ENCODE data around the gene CHD9.
"Not testable (repeated sequence)": the region's sequence is repeated elsewhere in the genome, so short reads cannot be mapped to it uniquely, and the experiment has no call there.

CHD9 gene

GRCh38 chr16:53075461-53075860, 20.7 kb downstream of the CHD9 start:
- not testable (repeated sequence) for DNase-seq (ENCODE audit: low read depth in 2 of 2)

GRCh38 chr16:53078247-53078646, 23.5 kb downstream of the CHD9 start:
- DNase-seq (ENCODE audit: low read depth in 2 of 2), result no peak

- no peak for DNase-seq (ENCODE audit: low read depth in 2 of 2)
These were observed 24.1 kb downstream of the CHD9 start for GRCh38 chr16:53078765-53079485.

- no peak for DNase-seq (ENCODE audit: low read depth in 2 of 2)
These were observed 25.7 kb downstream of the CHD9 start for GRCh38 chr16:53080345-53081031.

- DNase-seq (ENCODE audit: low read depth in 2 of 2), result no peak
These were observed 26.2 kb downstream of the CHD9 start for GRCh38 chr16:53081032-53081424.

GRCh38 chr16:53081686-53082407, 27.1 kb downstream of the CHD9 start:
- DNase-seq (ENCODE audit: low read depth in 2 of 2), result no peak

GRCh38 chr16:53082509-53082908, 27.7 kb downstream of the CHD9 start:
- DNase-seq (ENCODE audit: low read depth in 2 of 2), result no peak

GRCh38 chr16:53083119-53083518, 28.3 kb downstream of the CHD9 start:
- no peak for DNase-seq (ENCODE audit: low read depth in 2 of 2)

- no peak for DNase-seq (ENCODE audit: low read depth in 2 of 2)
These were observed 29.4 kb downstream of the CHD9 start for GRCh38 chr16:53084141-53084541.

GRCh38 chr16:53084746-53085334, 30.0 kb downstream of the CHD9 start:
- no peak for DNase-seq (ENCODE audit: low read depth in 2 of 2)

GRCh38 chr16:53085369-53085843, 30.6 kb downstream of the CHD9 start:
- no peak for DNase-seq (ENCODE audit: low read depth in 2 of 2)

GRCh38 chr16:53085931-53086421, 31.2 kb downstream of the CHD9 start:
- DNase-seq (ENCODE audit: low read depth in 2 of 2), result no peak

GRCh38 chr16:53087101-53087500, 32.3 kb downstream of the CHD9 start:
- no peak for DNase-seq (ENCODE audit: low read depth in 2 of 2)

- DNase-seq (ENCODE audit: low read depth in 2 of 2), result no peak
These were observed 34.9 kb downstream of the CHD9 start for GRCh38 chr16:53089434-53090285.

GRCh38 chr16:53090286-53090590, 35.4 kb downstream of the CHD9 start:
- no peak for DNase-seq (ENCODE audit: low read depth in 2 of 2)

- no peak for DNase-seq (ENCODE audit: low read depth in 2 of 2)
These were observed 36.0 kb downstream of the CHD9 start for GRCh38 chr16:53090591-53091411.

- no peak for DNase-seq (ENCODE audit: low read depth in 2 of 2)
These were observed 36.8 kb downstream of the CHD9 start for GRCh38 chr16:53091466-53092211.

- DNase-seq (ENCODE audit: low read depth in 2 of 2), result no peak
These were observed 37.5 kb downstream of the CHD9 start for GRCh38 chr16:53092284-53092683.

GRCh38 chr16:53093162-53093744, 38.5 kb downstream of the CHD9 start:
- DNase-seq (ENCODE audit: low read depth in 2 of 2), result no peak
